Upper lobe of left lung (tissue), 6 donors: Measurements from ENCODE around the gene CAPS. TPM values are rescaled to one million over a fixed set of nuclear protein-coding genes. Genes with fewer than 3 reads are reported as not detected.
A peak's percentile ranks its signal among the peaks of the same experiment; 100 is the strongest.

Experiments
- ATAC-seq, 2 donors: fragments of 200-7000 bp; cut with Tn5 transposase; one replicate each; pipeline ENCODE4 v1.9.1; 2022; ENCODE audit warnings: mild to moderate bottlenecking in 2 of 2, moderate library complexity in 2 of 2; ENCODE audit not compliant: low FRiP score in 2 of 2
- DNase-seq, 2 donors: peaks; one replicate each; pipeline ENCODE4 v3.0.0-alpha.2; 2019 to 2020
- H3K27ac ChIP-seq, 4 donors: fragments of 200-600 bp; sonication (generic); one replicate each; pipeline ENCODE4 v1.5.1; 2016 to 2019
- H3K27me3 ChIP-seq, 4 donors: fragments of 200-600 bp; sonication (generic); one replicate each; pipeline ENCODE4 v1.5.1; 2017 to 2019
- H3K36me3 ChIP-seq, 4 donors: fragments of 200-600 bp; sonication (generic); one replicate each; pipeline ENCODE4 v1.5.1; 2016 to 2019
- H3K4me1 ChIP-seq, 4 donors: fragments of 200-600 bp; sonication (generic); one replicate each; pipeline ENCODE4 v1.5.1; 2018 to 2019
- H3K4me3 ChIP-seq, 4 donors: fragments of 200-600 bp; sonication (generic); one replicate each; pipeline ENCODE4 v1.5.1; 2017 to 2019; ENCODE audit warnings: mild to moderate bottlenecking in 2 of 4, moderate library complexity in 1 of 4
- H3K9me3 ChIP-seq, 4 donors: fragments of 200-600 bp; sonication (generic); one replicate each; pipeline ENCODE4 v1.5.1; 2018 to 2019
- CTCF ChIP-seq, 6 experiments: fragments of 450-650 bp in 4 of 6; fragments of 200-600 bp in 2 of 6; sonication (generic) in 2 of 6; IDR thresholded peaks; one replicate each; pipeline ENCODE4 v1.5.1; 2016 to 2019; ENCODE audit warnings: antibody characterized with exemption in 6 of 6
- EP300 ChIP-seq, 4 donors: sonication (generic); formaldehyde crosslinking; IDR thresholded peaks; one replicate each; pipeline ENCODE4 v1.5.1; 2017; ENCODE audit warnings: antibody characterized with exemption in 4 of 4, control low read depth in 2 of 4
- POLR2A ChIP-seq, 4 donors: fragments of 450-650 bp; IDR thresholded peaks; one replicate each; pipeline ENCODE4 v1.5.1; 2016 to 2017; ENCODE audit warnings: antibody characterized with exemption in 4 of 4, mild to moderate bottlenecking in 2 of 4
- POLR2AphosphoS5 ChIP-seq, 2 donors: sonication (generic); formaldehyde crosslinking; IDR thresholded peaks; one replicate each; pipeline ENCODE4 v1.5.1; 2017; ENCODE audit warnings: antibody characterized with exemption in 2 of 2
- WGBS, 2 donors: methylation state at CpG; one replicate each; pipeline ENCODE4 v1.1.5; 2017 to 2018; 5-methylcytosine and 5-hydroxymethylcytosine counted together
- total RNA-seq, 6 donors: library from RNA; depleted of rRNA in 4 of 6; stranded (reverse); fragments of >200 nt in 4 of 6; gene quantifications; one replicate each; pipeline versions ENCODE4 v1.1.0 to v1.2.1, GENCODE V29; 2016 to 2021
- donor health status: DM: no; HTN: no; CAD: no; lungs with moderate emphysema.
- donor health status: DM: no; HTN: yes; CAD: no; lungs with severe emphysema.

The CAPS gene
- total RNA-seq, 6 donors from 2014 or later, result 20.6 to 414 (median 115) TPM

- Histone ChIP-seq H3K27ac (no peak overlapping the region), H3K27me3 (no peaks in the 10 kb centered on the region), H3K4me3 (no peak overlapping the region), H3K9me3 (no peaks in the 10 kb centered on the region), H3K4me1 (peaks cover 12 to 31% (median 24%) of the 10 kb centered on the region in 4 donors), H3K36me3 (peaks cover 4 to 39% (median 16%) of the 10 kb centered on the region in 4 donors)
- TF ChIP-seq POLR2AphosphoS5 (IDR thresholded peaks at IDR 0.05), result no peak
- TF ChIP-seq CTCF (IDR thresholded peaks at IDR 0.05), result no peak
- no peak for TF ChIP-seq POLR2A (IDR thresholded peaks at IDR 0.05)
- TF ChIP-seq EP300 (IDR thresholded peaks at IDR 0.05), result no peak
- WGBS, 2 donors, result 75 to 95% methylated on average over 1 of the region's 1 CpG
- ATAC-seq (no peak), DNase-seq (no peak)
Observed at GRCh38 chr19:5910638-5910907, 3.5 kb upstream of the CAPS start.

DNA sequence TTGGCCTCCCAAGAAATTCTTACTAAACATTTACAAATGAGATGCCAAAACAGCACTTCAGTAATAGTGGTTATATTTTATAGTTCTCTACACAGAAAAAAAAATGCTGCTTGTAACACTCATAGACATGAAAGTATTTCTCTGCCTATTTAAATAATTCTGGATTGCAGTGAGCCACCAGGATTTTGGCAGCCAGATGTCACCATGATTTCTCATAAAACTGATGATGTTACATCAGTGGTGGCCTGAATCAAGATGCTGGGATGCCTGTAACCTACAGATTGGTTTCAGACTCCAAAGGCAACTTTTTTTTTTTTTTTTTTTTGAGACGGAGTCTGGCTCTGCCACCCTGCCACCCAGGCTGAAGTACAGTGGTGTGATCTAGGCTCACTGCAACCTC is 2.7 kb upstream of the CAPS start:
- WGBS, 2 donors, result 79 to 85% methylated on average over 1 of the region's 1 CpG
- peaks cover 6 to 24% (median 20%) of the 10 kb centered on the region in 4 donors for H3K4me1 ChIP-seq

DNA sequence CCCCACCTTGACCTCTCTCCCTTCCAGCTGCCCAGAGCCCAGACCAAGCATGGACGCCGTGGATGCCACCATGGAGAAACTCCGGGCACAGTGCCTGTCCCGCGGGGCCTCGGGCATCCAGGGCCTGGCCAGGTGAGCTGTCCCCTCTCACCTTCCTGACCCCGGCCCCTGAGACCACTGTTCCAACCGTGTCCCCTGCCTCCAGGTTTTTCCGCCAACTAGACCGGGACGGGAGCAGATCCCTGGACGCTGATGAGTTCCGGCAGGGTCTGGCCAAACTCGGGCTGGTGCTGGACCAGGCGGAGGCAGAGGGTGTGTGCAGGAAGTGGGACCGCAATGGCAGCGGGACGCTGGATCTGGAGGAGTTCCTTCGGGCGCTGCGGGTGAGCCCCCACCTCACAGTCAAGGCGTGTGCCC is 312 bp downstream of the CAPS start:
- Histone ChIP-seq H3K36me3 (peaks cover 0 to 69% (median 50%) of the 10 kb centered on the region in 4 donors), H3K27ac (peak overlapping the region; percentile 23 to 63 (median 53)), H3K4me3 (peak overlapping the region in 2 of 4 donors; percentile 11 to 17)

More for the DNA sequence above, 2.7 kb upstream of the CAPS start:
- ATAC-seq, result no peak
- Histone ChIP-seq H3K27ac (no peak overlapping the region), H3K36me3 (peaks cover 4 to 47% (median 24%) of the 10 kb centered on the region in 4 donors), H3K27me3 (no peaks in the 10 kb centered on the region), H3K9me3 (no peaks in the 10 kb centered on the region), H3K4me3 (no peak overlapping the region)
- no peak for TF ChIP-seq CTCF (IDR thresholded peaks at IDR 0.05)
- TF ChIP-seq EP300 (IDR thresholded peaks at IDR 0.05), result no peak
- TF ChIP-seq POLR2A (IDR thresholded peaks at IDR 0.05), result no peak
- no peak for TF ChIP-seq POLR2AphosphoS5 (IDR thresholded peaks at IDR 0.05)
- no peak for DNase-seq

GRCh38 chr19:5914946-5915781 is 1.1 kb downstream of the CAPS start:
- ATAC-seq (peak; percentile 3 to 69), DNase-seq (peak; percentile 55 to 77)
- Histone ChIP-seq H3K36me3 (peaks cover 0 to 69% (median 49%) of the 10 kb centered on the region in 4 donors), H3K4me3 (peak overlapping the region in 3 of 4 donors; percentile 11 to 17 (median 11)), H3K27ac (peak overlapping the region in 3 of 4 donors; percentile 23 to 63 (median 62)), H3K4me1 (peaks cover 6 to 22% (median 20%) of the 10 kb centered on the region in 4 donors), H3K9me3 (no peaks in the 10 kb centered on the region), H3K27me3 (no peaks in the 10 kb centered on the region)
- WGBS, 2 donors, result 70 to 82% methylated on average over 13 to 32 of the region's 42 CpGs
- TF ChIP-seq POLR2AphosphoS5 (IDR thresholded peaks at IDR 0.05) (no peak), EP300 (IDR thresholded peaks at IDR 0.05) (no peak), CTCF (IDR thresholded peaks at IDR 0.05) (no peak), POLR2A (IDR thresholded peaks at IDR 0.05) (no peak)

More for the DNA sequence above, 312 bp downstream of the CAPS start:
- peak in 1 of 2 donors; percentile 36 for ATAC-seq
- DNase-seq, result peak in 1 of 2 donors; percentile 69
- no peaks in the 10 kb centered on the region for H3K9me3 ChIP-seq
- no peaks in the 10 kb centered on the region for H3K27me3 ChIP-seq
- H3K4me1 ChIP-seq, result peaks cover 6 to 22% (median 20%) of the 10 kb centered on the region in 4 donors
- TF ChIP-seq POLR2AphosphoS5 (IDR thresholded peaks at IDR 0.05) (no peak), EP300 (IDR thresholded peaks at IDR 0.05) (no peak), POLR2A (IDR thresholded peaks at IDR 0.05) (no peak), CTCF (IDR thresholded peaks at IDR 0.05) (no peak)
- WGBS, 2 donors, result 80 to 90% methylated on average over 2 to 16 of the region's 22 CpGs
